GM15510 (cell line): ENCODE results near the gene CRELD2.

Experiments used
- POLR2A ChIP-seq: IDR thresholded peaks from 3 replicates; pipeline ENCODE4 v1.6.1; 2011; ENCODE audit warnings: borderline replicate concordance; ENCODE audit not compliant: insufficient read length; ENCODE audit errors: extremely low read depth

Gene CRELD2

DNA sequence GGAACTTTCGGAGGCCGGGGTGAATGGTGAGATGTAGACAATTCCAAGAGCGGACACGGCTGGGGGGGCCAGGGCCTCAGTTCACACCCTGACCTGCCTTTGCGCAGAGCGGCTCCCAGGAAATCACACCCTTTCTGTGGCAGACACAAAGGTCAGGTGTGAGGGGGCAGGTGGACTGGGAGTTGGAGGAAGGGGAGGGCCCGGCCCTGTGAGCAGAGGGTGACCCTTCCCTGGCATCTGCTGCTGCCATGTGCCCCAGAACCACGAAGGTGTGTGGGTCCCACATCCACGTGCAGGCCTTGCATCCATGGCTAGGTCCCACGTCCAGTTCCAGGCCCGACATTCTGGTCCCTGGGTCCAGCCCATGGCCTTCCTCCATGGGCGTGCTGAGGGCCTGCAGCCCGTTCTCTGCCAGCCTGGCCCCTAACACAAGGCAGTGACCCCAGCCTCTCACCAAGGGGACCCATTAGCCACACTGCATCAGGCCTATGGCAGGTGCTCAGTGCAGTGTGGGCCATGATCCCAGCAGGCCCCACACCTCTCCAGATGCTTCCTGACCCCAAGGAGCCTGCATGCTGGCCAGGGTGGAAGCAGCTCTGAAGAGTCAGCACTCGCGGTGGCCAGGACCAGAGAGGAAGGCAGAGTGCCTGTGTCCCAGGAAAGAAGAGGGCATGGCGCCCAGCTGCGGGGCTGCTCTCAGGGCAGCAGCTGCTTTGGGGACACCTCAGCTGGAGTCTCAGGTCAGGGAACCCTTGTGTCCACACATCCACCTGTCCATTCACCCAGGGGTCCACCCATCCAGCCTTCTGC, 23.3 kb downstream of the CRELD2 start:
- no peak for TF ChIP-seq POLR2A

- no peak for TF ChIP-seq POLR2A
Observed at GRCh38 chr22:49942565-49943404, 24.4 kb downstream of the CRELD2 start.

- TF ChIP-seq POLR2A = no peak
Observed at GRCh38 chr22:49943405-49943765, 25.0 kb downstream of the CRELD2 start.

- TF ChIP-seq POLR2A = no peak
Observed at GRCh38 chr22:49943771-49944398, 25.5 kb downstream of the CRELD2 start.

GRCh38 chr22:49944399-49944891, 26.0 kb downstream of the CRELD2 start:
- no peak for TF ChIP-seq POLR2A

DNA sequence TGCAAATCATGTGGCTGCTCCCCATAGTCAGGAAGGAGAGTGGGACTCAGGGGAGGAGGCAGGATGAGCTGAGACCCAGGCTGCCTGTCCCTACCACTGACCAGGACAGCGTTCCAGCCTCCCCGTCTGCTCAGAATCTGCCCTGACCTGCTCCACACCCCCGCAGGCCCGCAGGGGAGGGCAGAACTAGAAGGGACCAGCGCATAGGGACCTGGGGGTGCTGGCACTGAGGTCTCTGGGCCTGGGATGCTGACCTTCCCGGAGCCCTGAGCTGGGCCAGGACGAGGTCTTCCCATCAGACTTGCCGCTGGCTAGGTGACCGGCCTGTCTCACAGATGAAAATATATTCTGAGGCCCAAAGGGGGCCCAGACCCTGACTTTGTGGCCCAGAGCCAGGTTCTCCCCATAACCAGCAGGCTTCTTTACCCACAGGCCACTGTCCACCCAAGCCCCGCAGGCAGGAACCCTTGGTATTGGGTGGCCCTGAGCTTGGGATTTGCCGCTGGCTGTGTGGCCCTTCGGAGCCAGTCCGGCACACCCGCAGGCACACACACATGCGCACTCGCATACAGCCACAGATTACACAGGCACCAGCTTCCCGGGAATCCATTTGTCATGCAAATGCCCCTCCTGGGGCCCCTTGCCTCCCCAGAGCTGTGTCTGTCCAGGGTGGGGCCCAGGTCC, 28.3 kb downstream of the CRELD2 start:
- TF ChIP-seq POLR2A = no peak

GRCh38 chr22:49947296-49947622, 28.8 kb downstream of the CRELD2 start:
- no peak for TF ChIP-seq POLR2A

DNA sequence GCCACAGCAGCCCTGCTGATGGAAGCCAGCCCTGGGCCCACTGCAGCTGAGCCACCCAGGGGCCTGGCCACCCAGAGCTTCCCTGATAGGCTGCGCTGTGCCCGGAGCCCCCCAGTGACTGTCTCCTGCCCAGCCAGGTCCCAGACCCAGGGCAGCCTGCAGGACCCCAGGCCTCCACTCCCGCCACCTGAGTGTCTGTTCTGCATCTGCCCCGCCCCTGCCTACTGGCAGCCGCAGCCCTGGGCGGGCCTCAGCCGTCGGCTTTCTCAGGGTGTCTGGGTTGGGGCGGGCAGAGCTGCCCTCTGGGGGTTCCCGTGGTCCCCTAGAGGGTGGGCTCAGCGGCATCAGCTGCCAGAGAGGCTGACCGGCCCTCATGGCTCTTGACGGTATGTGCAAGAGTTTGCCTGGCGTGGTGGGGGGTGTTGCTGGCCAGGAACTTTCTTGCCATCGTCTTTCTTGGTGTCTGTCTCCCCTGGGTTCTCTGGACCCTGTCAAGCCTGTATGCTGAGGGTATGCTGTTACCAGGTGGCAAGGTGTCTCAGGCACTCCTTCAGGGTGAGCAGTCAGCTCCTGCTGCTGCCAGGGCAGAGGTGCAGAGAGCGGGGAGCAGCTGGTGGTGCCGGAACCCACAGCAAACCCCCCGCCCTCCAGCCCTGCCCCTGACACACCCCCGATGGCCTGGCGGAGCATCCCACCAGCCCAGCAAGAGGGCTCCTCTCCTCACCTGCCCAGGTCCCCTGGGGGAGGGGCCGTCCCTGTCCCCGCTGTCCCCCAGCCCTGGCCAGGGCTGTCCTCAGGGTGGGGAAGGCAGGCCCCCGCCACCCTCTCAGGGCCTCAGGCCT, 29.9 kb downstream of the CRELD2 start:
- TF ChIP-seq POLR2A = no peak

GRCh38 chr22:49948958-49949913, 30.8 kb downstream of the CRELD2 start:
- no peak for TF ChIP-seq POLR2A

- no peak for TF ChIP-seq POLR2A
Observed at GRCh38 chr22:49949914-49950292, 31.5 kb downstream of the CRELD2 start.

GRCh38 chr22:49950396-49950994, 32.1 kb downstream of the CRELD2 start:
- no peak for TF ChIP-seq POLR2A

- no peak for TF ChIP-seq POLR2A
Observed at GRCh38 chr22:49951000-49951677, 32.7 kb downstream of the CRELD2 start.

DNA sequence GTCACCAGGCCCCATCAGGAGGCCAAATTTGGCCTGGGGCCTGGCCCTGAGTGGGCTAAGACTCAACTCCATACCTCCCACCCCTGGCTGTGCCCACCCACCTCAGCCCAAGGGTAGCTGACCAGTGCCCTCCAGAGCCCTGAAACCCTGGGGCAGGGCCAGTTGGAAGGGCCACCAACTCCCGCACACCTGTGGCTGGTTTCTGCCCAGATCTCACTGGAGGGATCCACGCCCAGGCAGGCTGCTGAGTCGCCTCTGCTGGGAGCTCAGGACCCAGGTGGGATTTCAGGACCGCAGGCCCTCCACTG, 33.2 kb downstream of the CRELD2 start:
- TF ChIP-seq POLR2A = no peak
